Pancreas (tissue), 10 donors: Measurements from ENCODE around the gene FRAT1. TPM values are rescaled to one million over a fixed set of nuclear protein-coding genes. Genes with fewer than 3 reads are reported as not detected.

Experiments used
- ATAC-seq, 4 donors: fragments of 200-7000 bp; cut with Tn5 transposase; one replicate each; pipeline versions ENCODE4 v1.8.0 to v1.9.1; 2020; ENCODE audit warnings: mild to moderate bottlenecking in 4 of 4, moderate library complexity in 4 of 4
- DNase-seq, 6 donors: peaks; one replicate each; pipeline ENCODE4 v3.0.0-alpha.2; 2020
- FAIRE-seq: peaks from 2 replicates; lab custom pipeline; 2012; peaks lifted over from hg19 to GRCh38; lab: Jason Lieb, UNC
- H3K27ac ChIP-seq, 4 donors: fragments of 200-600 bp; sonication (generic); 1 replicate in 3 of 4; 2 replicates in 1 of 4; pipeline versions ENCODE4 v1.5.0 to v1.8.0; 2020
- H3K27me3 ChIP-seq, 4 donors: fragments of 200-600 bp; one replicate each; pipeline ENCODE4 v1.8.0; 2021
- H3K36me3 ChIP-seq, 3 donors: fragments of 200-600 bp; sonication (generic) in 1 of 3; one replicate each; pipeline versions ENCODE4 v1.5.0 to v1.8.0; 2020 to 2021
- H3K4me1 ChIP-seq, 3 donors: fragments of 200-600 bp; one replicate each; pipeline ENCODE4 v1.8.0; 2021
- H3K4me3 ChIP-seq, 4 donors: fragments of 200-600 bp; sonication (generic) in 2 of 4; one replicate each; pipeline versions ENCODE4 v1.5.0 to v1.8.0; 2020 to 2021
- H3K9me3 ChIP-seq, 4 donors: fragments of 200-600 bp; one replicate each; pipeline ENCODE4 v1.8.0; 2021
- WGBS, 2 donors: extraction: QIAGEN DNeasy Blood & Tissue Kit; methylation state at CpG; one replicate each; pipeline ENCODE4 v1.1.7; 2013; 5-methylcytosine and 5-hydroxymethylcytosine counted together
- intact Hi-C, 3 donors: fragments of 100-400 bp; cut with DNase I; formaldehyde crosslinking; loops; one replicate each; pipeline versions ENCODE4 v1.11.1 to v1.14.2; 2022
- polyA plus RNA-seq, 2 donors: library from polyadenylated mRNA; stranded (reverse); fragments of 200-250 nt; gene quantifications; one replicate each; pipeline ENCODE4 v1.2.3, GENCODE V29; 2013
- total RNA-seq, 6 donors: library from RNA; stranded (reverse); fragmentation: NEBNext Ultra II Directional in 4 of 6; extraction: Animal tissue kit (Norgen Biotek cat#: 25700) in 4 of 6; gene quantifications; one replicate each; pipeline versions ENCODE4 v1.2.1 to v1.2.4, GENCODE V29; 2021 to 2023
- TF ChIP-seq, protein P1 (sequence below), 4 donors: fragments of 200-600 bp; sonication (generic) in 3 of 4; IDR thresholded peaks; one replicate each; pipeline versions ENCODE4 v1.5.0 to v1.8.0; 2021; ENCODE audit warnings: antibody characterized with exemption in 4 of 4
- donor health status: healthy with polysubstance abuse.
- donor health status: DM: no; HTN: no; CAD: no; lungs with moderate emphysema.
- donor health status: DM: no; HTN: no; CAD: no.
- donor health status: control.
- donor health status: control.
- donor health status: Bipolar disorder and iron deficiency.
- donor health status: DM: yes; HTN: yes; CAD: no.
- donor health status: DM: no; HTN: no; CAD: no.
- donor health status: DM: no; HTN: no; CAD: no.
- donor health status: DM: yes; HTN: yes; CAD: no.

FRAT1 gene
- total and polyA plus RNA-seq, 8 donors: 1.6 to 5.2 (median 3.1) TPM

DNA sequence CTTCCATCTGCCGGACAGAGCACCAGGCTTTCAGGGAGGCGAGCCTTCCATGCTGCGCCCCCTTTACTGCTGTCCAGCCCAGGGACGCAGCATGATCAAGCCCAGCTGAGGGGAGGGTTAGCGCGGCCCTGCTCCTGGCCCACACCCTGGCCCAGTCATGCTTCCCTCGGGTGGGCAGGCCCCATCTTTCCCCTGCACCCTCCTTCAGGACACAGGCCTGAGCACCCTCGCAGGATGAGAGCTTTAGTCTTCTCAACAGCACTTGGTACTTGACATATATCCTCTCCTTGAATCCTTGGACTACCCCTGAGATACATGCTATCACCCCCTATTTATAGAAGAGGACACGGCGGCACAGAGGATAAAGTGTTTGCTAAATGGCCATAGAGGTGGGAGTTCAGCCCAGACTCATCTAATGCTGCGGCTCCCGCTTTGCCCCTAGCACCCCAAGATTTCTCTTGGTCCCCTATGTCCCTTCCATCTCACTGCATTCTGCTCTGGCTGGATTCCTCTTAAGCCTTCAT lies 48.1 kb downstream of the FRAT1 start:
- Histone ChIP-seq H3K9me3 (no peaks in the 10 kb centered on the region), H3K36me3 (peaks cover 0 to 53% (median 20%) of the 10 kb centered on the region in 3 donors), H3K4me1 (no peaks in the 10 kb centered on the region), H3K27me3 (no peaks in the 10 kb centered on the region), H3K4me3 (no peak overlapping the region), H3K27ac (no peak overlapping the region)
- DNase-seq: no peak
- WGBS, 2 donors: 92 to 93% methylated on average over 12 of the region's 12 CpGs
- TF ChIP-seq, protein P1, sequence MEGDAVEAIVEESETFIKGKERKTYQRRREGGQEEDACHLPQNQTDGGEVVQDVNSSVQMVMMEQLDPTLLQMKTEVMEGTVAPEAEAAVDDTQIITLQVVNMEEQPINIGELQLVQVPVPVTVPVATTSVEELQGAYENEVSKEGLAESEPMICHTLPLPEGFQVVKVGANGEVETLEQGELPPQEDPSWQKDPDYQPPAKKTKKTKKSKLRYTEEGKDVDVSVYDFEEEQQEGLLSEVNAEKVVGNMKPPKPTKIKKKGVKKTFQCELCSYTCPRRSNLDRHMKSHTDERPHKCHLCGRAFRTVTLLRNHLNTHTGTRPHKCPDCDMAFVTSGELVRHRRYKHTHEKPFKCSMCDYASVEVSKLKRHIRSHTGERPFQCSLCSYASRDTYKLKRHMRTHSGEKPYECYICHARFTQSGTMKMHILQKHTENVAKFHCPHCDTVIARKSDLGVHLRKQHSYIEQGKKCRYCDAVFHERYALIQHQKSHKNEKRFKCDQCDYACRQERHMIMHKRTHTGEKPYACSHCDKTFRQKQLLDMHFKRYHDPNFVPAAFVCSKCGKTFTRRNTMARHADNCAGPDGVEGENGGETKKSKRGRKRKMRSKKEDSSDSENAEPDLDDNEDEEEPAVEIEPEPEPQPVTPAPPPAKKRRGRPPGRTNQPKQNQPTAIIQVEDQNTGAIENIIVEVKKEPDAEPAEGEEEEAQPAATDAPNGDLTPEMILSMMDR (IDR thresholded peaks at IDR 0.05): no peak
- intact Hi-C loops: loop anchor here in 1 of 3 donors (10.0 kb wide), 1 partner anchor 292 kb away; no protein-coding TSS in a partner anchor
- ATAC-seq: no peak
- no peak for FAIRE-seq

Other genes starting within 250 kb of the FRAT1 start
- gene SLIT1, start 133.3 kb upstream of the FRAT1 start, total RNA-seq: 1 to 10 TPM in 3 of 6 donors, under 1 TPM in 3; 0.23 to 1.3 (median 0.84) TPM
- 1 to 10 TPM in 1 of 2 donors, under 1 TPM in 1; 0.57 to 2.8 TPM for gene SLIT1, start 133.3 kb upstream of the FRAT1 start, polyA plus RNA-seq
- gene ARHGAP19, start 26.6 kb upstream of the FRAT1 start, total RNA-seq: 1 to 10 TPM; 1.3 to 4.8 (median 2.8) TPM
- gene ARHGAP19, start 26.6 kb upstream of the FRAT1 start, polyA plus RNA-seq: 1 to 10 TPM; 1.1 to 2.3 TPM
- gene FRAT2, start 15.5 kb downstream of the FRAT1 start, total RNA-seq: 10 to 100 TPM in 2 of 6 donors, 1 to 10 TPM in 4; 8.7 to 15.0 (median 9.9) TPM
- gene FRAT2, start 15.5 kb downstream of the FRAT1 start, polyA plus RNA-seq: 1 to 10 TPM; 4.3 to 5.5 TPM
- gene RRP12, start 82.1 kb downstream of the FRAT1 start, total RNA-seq: 10 to 100 TPM; 22.3 to 40.1 (median 27.1) TPM
- 10 to 100 TPM; 36.4 to 44.9 TPM for gene RRP12, start 82.1 kb downstream of the FRAT1 start, polyA plus RNA-seq
- gene PGAM1, start 106.9 kb downstream of the FRAT1 start, total RNA-seq: 10 to 100 TPM; 31.4 to 72.8 (median 46.6) TPM
- gene PGAM1, start 106.9 kb downstream of the FRAT1 start, polyA plus RNA-seq: 10 to 100 TPM; 22.2 to 59.5 TPM
- 10 to 100 TPM; 13.0 to 19.4 (median 17.9) TPM for gene EXOSC1, start 126.7 kb downstream of the FRAT1 start, total RNA-seq
- 10 to 100 TPM; 24.1 to 27.6 TPM for gene EXOSC1, start 126.7 kb downstream of the FRAT1 start, polyA plus RNA-seq
- 10 to 100 TPM; 11.4 to 22.7 (median 15.1) TPM for gene ZDHHC16, start 126.9 kb downstream of the FRAT1 start, total RNA-seq
- gene ZDHHC16, start 126.9 kb downstream of the FRAT1 start, polyA plus RNA-seq: 10 to 100 TPM; 17.6 to 18.8 TPM
- 10 to 100 TPM; 18.0 to 33.3 (median 22.3) TPM for gene MMS19, start 179.2 kb downstream of the FRAT1 start, total RNA-seq
- gene MMS19, start 179.2 kb downstream of the FRAT1 start, polyA plus RNA-seq: 10 to 100 TPM; 40.2 to 65.7 TPM
- gene UBTD1, start 179.7 kb downstream of the FRAT1 start, total RNA-seq: 1 to 10 TPM; 3.9 to 6.8 (median 4.5) TPM
- 1 to 10 TPM; 6.8 to 9.0 TPM for gene UBTD1, start 179.7 kb downstream of the FRAT1 start, polyA plus RNA-seq